MV-4-11 (cell line): ENCODE results near the gene EGFR.

Experiments
- DNase-seq: peaks from one replicate; lab custom pipeline; 2025; lab: John Stamatoyannopoulos, UW

Gene EGFR

GRCh38 chr7:55172161-55172560 is 153.3 kb downstream of the EGFR start:
- DNase-seq = peak; percentile 39

- no peak for DNase-seq
Observed at GRCh38 chr7:55172881-55173609, 154.2 kb downstream of the EGFR start.

- DNase-seq = no peak
Observed at GRCh38 chr7:55173671-55174070, 154.9 kb downstream of the EGFR start.

- DNase-seq = no peak
Observed at GRCh38 chr7:55174456-55174855, 155.6 kb downstream of the EGFR start.

- DNase-seq = no peak
Observed at GRCh38 chr7:55174856-55175255, 156.0 kb downstream of the EGFR start.

GRCh38 chr7:55177068-55177530 is 158.3 kb downstream of the EGFR start:
- no peak for DNase-seq

GRCh38 chr7:55177589-55178261 is 158.9 kb downstream of the EGFR start:
- no peak for DNase-seq

- DNase-seq = no peak
Observed at GRCh38 chr7:55178292-55178862, 159.6 kb downstream of the EGFR start.

GRCh38 chr7:55178863-55179773 is 160.3 kb downstream of the EGFR start:
- DNase-seq = no peak

- no peak for DNase-seq
Observed at GRCh38 chr7:55179931-55180682, 161.3 kb downstream of the EGFR start.

GRCh38 chr7:55180963-55181542 is 162.2 kb downstream of the EGFR start:
- no peak for DNase-seq

GRCh38 chr7:55181762-55182161 is 162.9 kb downstream of the EGFR start:
- no peak for DNase-seq

GRCh38 chr7:55183897-55184296 is 165.1 kb downstream of the EGFR start:
- no peak for DNase-seq

GRCh38 chr7:55185321-55185802 is 166.5 kb downstream of the EGFR start:
- DNase-seq = no peak

- no peak for DNase-seq
Observed at GRCh38 chr7:55185941-55186609, 167.3 kb downstream of the EGFR start.

GRCh38 chr7:55187701-55188491 is 169.1 kb downstream of the EGFR start:
- no peak for DNase-seq

GRCh38 chr7:55188590-55189138 is 169.8 kb downstream of the EGFR start:
- DNase-seq = no peak

GRCh38 chr7:55189146-55189766 is 170.4 kb downstream of the EGFR start:
- DNase-seq = no peak
